ENCODE measurements around the gene C11orf24.
"Not testable (repeated sequence)": the region's sequence is repeated elsewhere in the genome, so short reads cannot be mapped to it uniquely, and the experiment has no call there.

The C11orf24 gene

DNA sequence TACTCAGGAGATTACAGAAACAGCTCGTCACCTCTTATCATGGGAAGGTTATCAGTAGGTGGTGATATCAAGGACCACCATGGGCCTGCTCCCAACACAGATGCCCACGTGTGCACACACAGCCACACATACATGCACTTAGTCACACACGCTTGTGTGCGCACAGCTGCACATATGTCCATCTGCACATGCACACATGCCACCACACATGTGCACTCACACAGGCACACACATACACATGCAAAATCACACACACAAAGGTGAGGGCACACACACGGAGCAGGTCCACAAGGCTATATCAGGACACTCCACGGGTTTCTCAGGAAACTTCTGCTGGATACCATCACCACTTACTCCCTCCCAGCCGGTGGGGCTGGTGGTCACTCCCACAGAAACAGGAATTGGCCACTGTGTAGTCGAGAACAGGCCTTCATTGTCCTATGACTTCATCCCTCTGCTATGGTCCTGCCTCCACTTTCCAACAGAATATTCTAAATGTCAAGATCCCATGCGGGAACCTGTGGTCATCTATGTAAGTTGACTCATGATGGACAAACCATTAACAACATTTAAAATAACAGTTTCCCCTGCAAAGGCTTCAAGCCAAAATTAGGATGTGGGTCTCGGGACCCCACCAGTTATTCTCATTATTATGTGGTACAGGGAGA, 2.2 kb downstream of the C11orf24 start:
- DNase-seq, result no peak

DNA sequence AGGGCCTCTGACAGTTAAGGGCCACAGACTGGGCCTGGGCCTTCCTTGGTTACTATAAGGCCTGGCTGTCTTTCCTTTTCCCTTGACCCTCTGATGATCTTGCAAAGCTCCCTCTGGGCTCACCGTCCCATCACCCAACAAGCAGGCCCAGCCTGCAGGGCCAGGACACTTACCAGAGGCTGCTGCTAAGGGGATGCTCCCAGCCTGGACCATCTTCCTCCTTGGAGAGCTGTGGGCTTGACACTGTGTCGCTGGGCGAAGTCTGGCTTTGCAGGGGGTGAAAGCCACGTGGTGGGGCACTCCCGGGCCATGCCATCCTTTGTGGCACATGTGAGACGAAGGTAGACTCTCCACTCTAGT, 3.9 kb downstream of the C11orf24 start:
- no peak for DNase-seq

DNA sequence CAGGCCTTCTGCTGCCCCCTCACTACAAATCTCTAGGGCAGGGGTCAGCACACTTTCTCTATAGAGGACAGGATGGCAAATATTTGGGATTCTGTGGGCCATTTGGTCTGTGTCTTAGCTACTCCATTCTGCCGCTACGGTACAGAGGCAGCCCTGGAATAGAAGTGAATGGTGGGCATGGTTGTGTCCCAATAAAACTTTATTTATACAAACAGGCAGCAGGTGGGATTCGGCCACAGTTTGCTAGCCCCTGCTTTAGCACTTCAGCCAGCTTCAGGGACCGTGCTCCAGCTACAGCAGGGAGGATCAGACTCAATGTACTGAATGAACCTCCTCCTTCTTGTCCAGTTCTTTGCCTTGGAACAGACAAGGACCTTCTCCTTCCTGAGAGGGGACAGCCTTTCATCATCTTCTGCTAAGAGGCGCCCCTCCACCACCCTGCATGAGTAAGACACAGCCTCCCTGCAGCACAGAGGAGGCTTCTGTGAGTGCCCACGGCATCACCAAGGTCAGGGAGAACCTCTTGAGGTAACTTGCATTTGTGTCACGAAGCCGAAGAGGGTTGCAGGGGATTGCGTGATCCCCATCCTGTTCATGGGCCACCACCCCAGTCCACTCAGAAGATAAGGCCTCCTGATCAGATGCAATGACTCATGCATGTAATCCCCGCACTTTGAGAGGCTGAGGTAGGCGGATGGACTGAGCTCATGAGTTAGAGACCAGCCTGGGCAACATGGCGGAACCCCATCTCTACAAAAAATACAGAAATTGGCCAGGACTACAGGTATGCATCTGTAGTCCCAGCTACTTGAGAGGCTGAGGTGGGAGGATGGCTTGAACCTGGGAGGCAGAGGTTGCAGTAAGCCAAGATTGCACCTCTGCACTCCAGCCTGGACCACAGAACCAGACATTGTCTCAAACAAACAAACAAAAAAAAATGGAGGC, 4.6 kb downstream of the C11orf24 start:
- no peak for DNase-seq

DNA sequence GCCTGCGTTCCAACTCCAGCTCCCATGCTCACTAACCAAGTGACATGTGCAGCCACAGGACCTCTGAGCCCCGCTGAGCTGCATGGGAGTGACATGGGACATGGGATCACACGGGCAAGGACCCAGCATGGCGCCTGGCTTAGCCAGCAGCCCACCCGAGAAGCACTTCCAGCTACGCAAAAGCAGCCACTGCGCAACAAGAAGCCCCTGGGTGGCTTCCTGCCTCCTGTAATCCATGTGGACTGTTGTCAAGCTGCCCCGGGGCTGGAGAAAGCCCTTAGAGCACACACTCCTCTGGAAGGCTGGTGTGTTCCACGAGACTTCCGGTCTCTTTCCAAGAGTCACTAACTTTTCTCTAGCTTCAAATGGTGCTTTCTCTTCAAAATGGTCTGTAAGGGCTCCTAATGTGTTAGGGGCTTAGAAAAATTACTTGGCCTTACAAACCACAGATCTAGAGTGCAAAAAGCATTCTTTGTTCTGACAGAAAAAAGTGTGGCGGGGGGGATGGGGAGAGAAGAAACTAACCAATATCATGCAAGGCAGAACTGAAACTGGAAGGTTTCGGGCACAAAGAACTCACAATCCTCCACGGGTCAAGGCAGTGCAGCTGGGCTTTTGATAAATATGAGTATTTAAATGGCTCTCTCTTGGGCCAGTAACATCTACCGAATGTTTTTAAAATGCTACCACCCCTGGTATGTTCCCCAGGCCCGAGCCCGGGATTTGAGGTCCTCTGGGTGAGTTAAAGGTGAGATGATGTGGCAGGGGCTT, 5.5 kb downstream of the C11orf24 start:
- DNase-seq, result no peak

GRCh38 chr11:68264741-68265540, 6.8 kb downstream of the C11orf24 start:
- DNase-seq, result no peak

DNA sequence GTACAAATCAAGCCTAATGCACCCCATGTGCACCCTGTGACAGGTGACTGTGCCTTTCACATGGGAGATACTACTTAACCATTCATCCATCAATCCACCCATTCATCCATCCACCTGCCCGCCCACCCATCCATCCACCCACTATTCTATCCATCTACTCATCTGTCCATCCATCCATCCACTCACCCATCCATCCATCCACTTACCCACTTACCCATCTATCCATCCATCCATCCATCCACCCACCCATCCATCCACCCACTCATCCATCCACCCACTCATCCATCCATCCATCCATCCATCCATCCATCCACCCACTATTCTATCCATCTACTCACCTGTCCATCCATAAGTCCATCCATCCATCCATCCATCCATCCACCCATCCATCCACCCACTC, 7.5 kb downstream of the C11orf24 start:
- no peak for DNase-seq

- DNase-seq, result no peak
Measured at GRCh38 chr11:68263444-68264035, 8.2 kb downstream of the C11orf24 start.

- no peak for DNase-seq
Measured at GRCh38 chr11:68262544-68262827, 9.3 kb downstream of the C11orf24 start.

- DNase-seq, result no peak
Measured at GRCh38 chr11:68261749-68262543, 9.8 kb downstream of the C11orf24 start.

GRCh38 chr11:68261006-68261405, 10.8 kb downstream of the C11orf24 start:
- no peak for DNase-seq

DNA sequence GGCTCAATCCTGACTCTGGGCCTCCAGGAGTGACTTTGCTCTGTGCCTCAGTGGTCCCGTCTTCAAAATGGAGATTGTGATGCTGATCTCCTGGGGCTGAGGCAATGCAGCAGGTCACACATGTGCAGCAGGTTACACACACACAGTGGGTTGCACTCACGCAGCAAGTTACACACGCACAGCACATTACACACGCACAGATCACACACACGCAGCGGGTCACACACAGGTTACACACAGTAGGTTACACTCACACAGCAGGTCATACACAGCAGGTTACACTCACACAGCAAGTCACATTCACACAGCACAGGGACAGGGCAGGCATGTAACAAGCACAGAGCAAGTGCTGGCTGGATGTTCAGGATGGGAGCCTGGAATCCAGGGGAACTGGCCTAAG, 11.3 kb downstream of the C11orf24 start:
- DNase-seq, result no peak

GRCh38 chr11:68259122-68259959, 12.4 kb downstream of the C11orf24 start:
- DNase-seq, result no peak

GRCh38 chr11:68258363-68258765, 13.4 kb downstream of the C11orf24 start:
- no peak for DNase-seq

GRCh38 chr11:68257477-68258362, 14.1 kb downstream of the C11orf24 start:
- peak; percentile 84 for DNase-seq

- no peak for DNase-seq
Measured at GRCh38 chr11:68256331-68256741, 15.4 kb downstream of the C11orf24 start.

DNA sequence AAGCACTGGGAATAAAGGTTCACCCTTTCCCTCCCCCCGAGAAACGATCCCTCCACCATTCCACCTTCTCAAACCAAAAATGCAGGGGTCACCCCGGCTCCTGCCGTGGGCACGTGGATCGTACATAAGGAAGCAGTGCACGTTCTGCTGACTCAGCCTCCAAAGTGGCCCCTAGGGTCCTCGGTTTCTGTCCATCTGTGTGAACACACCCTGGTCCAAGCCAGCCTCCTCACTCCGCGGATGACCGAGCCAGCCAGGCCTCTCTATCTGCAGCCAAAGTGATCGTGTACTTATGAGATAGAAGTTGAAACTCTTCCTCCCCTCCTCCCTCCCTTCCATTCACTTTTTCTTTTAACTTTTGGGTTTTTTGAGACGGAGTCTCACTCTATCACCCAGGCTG, 16.2 kb downstream of the C11orf24 start:
- DNase-seq, result no peak

- no peak for DNase-seq
Measured at GRCh38 chr11:68254421-68254820, 17.4 kb downstream of the C11orf24 start.

GRCh38 chr11:68251765-68252164, 20.0 kb downstream of the C11orf24 start:
- no peak for DNase-seq

DNA sequence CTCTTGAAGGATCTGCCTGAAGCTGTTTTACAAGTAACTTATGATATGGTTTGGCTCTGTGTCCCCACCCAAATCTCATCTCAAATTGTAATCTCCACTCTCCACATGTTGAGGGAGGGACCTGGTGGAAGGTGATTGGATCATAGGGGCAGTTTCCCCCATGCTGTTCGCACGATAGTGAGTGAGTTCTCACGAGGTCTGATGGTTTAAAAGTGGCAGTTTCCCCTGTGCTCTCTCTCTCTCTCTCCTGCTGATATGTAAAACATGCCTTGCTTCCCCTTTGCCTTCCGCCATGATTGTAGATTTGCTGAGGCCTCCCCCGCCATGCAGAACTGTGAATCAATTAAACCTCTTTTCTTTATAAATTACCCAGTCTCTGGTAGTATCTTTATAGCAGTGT, 26.9 kb downstream of the C11orf24 start:
- DNase-seq, result not testable (repeated sequence)

- not testable (repeated sequence) for DNase-seq
Measured at GRCh38 chr11:68243847-68244246, 27.9 kb downstream of the C11orf24 start.
